GM12878 (cell line): ENCODE results near the gene PRPF6. TPM values are rescaled to one million over a fixed set of nuclear protein-coding genes. Genes with fewer than 3 reads are reported as not detected.

ENCODE experiments used
- CTCF ChIP-seq, 3 experiments: IDR thresholded peaks in 2 of 3; conservative IDR thresholded peaks in 1 of 3; 2 replicates each; pipeline ENCODE4 v1.5.1; 2011; ENCODE audit warnings: low read depth in 3 of 3, low read length in 3 of 3, mild to moderate bottlenecking in 3 of 3, control low read depth in 2 of 3, moderate library complexity in 2 of 3, inconsistent platforms in 1 of 3, mixed read lengths in 1 of 3; ENCODE audit not compliant: control insufficient read depth in 2 of 3, insufficient read depth in 1 of 3; ENCODE audit errors: extremely low read depth in 1 of 3
- DPF2 ChIP-seq: fragments of 450-650 bp; IDR thresholded peaks from 2 replicates; pipeline ENCODE4 v1.6.1; 2017; ENCODE audit warnings: mild to moderate bottlenecking
- E2F8 ChIP-seq: fragments of 450-650 bp; IDR thresholded peaks from 2 replicates; pipeline ENCODE4 v1.6.1; 2018; ENCODE audit warnings: mild to moderate bottlenecking, low read depth, moderate library complexity; ENCODE audit not compliant: partially characterized antibody
- IKZF1 ChIP-seq: fragments of 450-650 bp; conservative IDR thresholded peaks from 2 replicates; pipeline ENCODE4 v1.6.1; 2017; ENCODE audit warnings: antibody characterized with exemption, mild to moderate bottlenecking
- IRF4 ChIP-seq: IDR thresholded peaks from 2 replicates; pipeline ENCODE4 v1.6.1; 2011; ENCODE audit warnings: low read depth, low read length
- JUND ChIP-seq: IDR thresholded peaks from 2 replicates; pipeline ENCODE4 v1.6.1; 2012; ENCODE audit warnings: low read depth, mild to moderate bottlenecking, low read length, improper control_type of control experiment, moderate library complexity
- MAX ChIP-seq: IDR thresholded peaks from 2 replicates; pipeline ENCODE4 v1.6.1; 2012; ENCODE audit warnings: low read depth, low read length, improper control_type of control experiment
- MXI1 ChIP-seq: fragments of 150-350 bp; IDR thresholded peaks from 2 replicates; pipeline ENCODE4 v1.6.1; 2011; ENCODE audit warnings: low read depth, mild to moderate bottlenecking, inconsistent platforms, low read length, improper control_type of control experiment
- NBN ChIP-seq: fragments of 450-650 bp; IDR thresholded peaks from 2 replicates; pipeline ENCODE4 v1.6.1; 2016
- NR2F1 ChIP-seq: fragments of 450-650 bp; conservative IDR thresholded peaks from 2 replicates; pipeline ENCODE4 v1.6.1; 2017; ENCODE audit warnings: mild to moderate bottlenecking
- PKNOX1 ChIP-seq: fragments of 450-650 bp; IDR thresholded peaks from 2 replicates; pipeline ENCODE4 v1.6.1; 2016; ENCODE audit warnings: mild to moderate bottlenecking
- RCOR1 ChIP-seq: conservative IDR thresholded peaks from 2 replicates; pipeline ENCODE4 v1.6.1; 2012; ENCODE audit warnings: low read depth, low read length, improper control_type of control experiment
- SMAD5 ChIP-seq: IDR thresholded peaks from 2 replicates; pipeline ENCODE4 v1.6.1; 2016; ENCODE audit warnings: antibody characterized with exemption, low read depth
- TCF12 ChIP-seq: IDR thresholded peaks from 2 replicates; pipeline ENCODE4 v1.6.1; 2011; ENCODE audit warnings: low read depth, mild to moderate bottlenecking, low read length
- ZBTB33 ChIP-seq: fragments of 450-650 bp; IDR thresholded peaks from 2 replicates; pipeline ENCODE4 v1.6.1; 2017; ENCODE audit warnings: mild to moderate bottlenecking
- ZBTB4 ChIP-seq: fragments of 450-650 bp; formaldehyde crosslinking; IDR thresholded peaks from 2 replicates; pipeline ENCODE4 v1.4.0; 2022; ENCODE audit warnings: mild to moderate bottlenecking, moderate library complexity
- ZNF207 ChIP-seq: fragments of 450-650 bp; IDR thresholded peaks from 2 replicates; pipeline ENCODE4 v1.6.1; 2014; ENCODE audit warnings: antibody characterized with exemption, mild to moderate bottlenecking, borderline replicate concordance
- ZSCAN29 ChIP-seq: fragments of 450-650 bp; IDR thresholded peaks from 2 replicates; pipeline ENCODE4 v1.6.1; 2017; ENCODE audit warnings: mild to moderate bottlenecking, moderate library complexity
- polyA plus RNA-seq, 11 experiments: library from polyadenylated mRNA; depleted of rRNA in 4 of 11; unstranded in 6 of 11; stranded (reverse) in 5 of 11; fragments of >200 nt; fragmentation: Nextera tagmentation in 4 of 11; fragmentation: Illumina TruSeq in 1 of 11; extraction: Ambion mirVana in 4 of 11; extraction: Trizol in 1 of 11; gene quantifications; 1 replicate in 1 of 11; 2 replicates in 10 of 11; pipeline versions ENCODE4 v1.2.1 to v1.2.3, GENCODE V29; 2011 to 2016; ENCODE audit warnings: inconsistent platforms in 2 of 11, missing spikeins in 2 of 11, low read depth in 1 of 11
- total RNA-seq, 4 experiments: library from RNA; depleted of rRNA in 3 of 4; stranded (reverse); fragments of >200 nt in 3 of 4; fragmentation: Illumina TruSeq in 1 of 4; extraction: Trizol in 1 of 4; gene quantifications; 2 replicates each; pipeline versions ENCODE4 v1.2.1 to v1.2.3, GENCODE V29; 2013 to 2021

Gene PRPF6
- total and polyA plus RNA-seq, 10 of the 15 experiments (the other 5 are each of a cell fraction or from before 2014, with no cell fraction given) = 5.0 to 102 (median 71.3) TPM

- no peak for TF ChIP-seq ZBTB4 (CRISPR knock-in tag)
- 0 out of 2 replicates have a peak, but pooled peaks have one; percentile 23 for TF ChIP-seq NBN
- no peak for TF ChIP-seq CTCF (IDR thresholded peaks at IDR 0.05 in 2 of 3, conservative IDR thresholded peaks at IDR 0.05 in 1 of 3; ENCODE audit: control insufficient read depth in 2 of 3, extremely low read depth in 1 of 3, insufficient read depth in 1 of 3, low read depth in 3 of 3, low read length in 3 of 3)
- no peak for TF ChIP-seq E2F8
- TF ChIP-seq IKZF1 = peak; percentile 42
- 0 out of 2 replicates have a peak, but pooled peaks have one; percentile 21 for TF ChIP-seq TCF12
- no peak for TF ChIP-seq SMAD5
- no peak for TF ChIP-seq ZSCAN29
- TF ChIP-seq ZBTB33 = peak; percentile 54; the same call in 1 of the 2 replicates
- no peak for TF ChIP-seq JUND
- no peak for TF ChIP-seq ZNF207
- TF ChIP-seq MXI1 = no peak
- no peak for TF ChIP-seq MAX
- no peak for TF ChIP-seq RCOR1
- TF ChIP-seq PKNOX1 = no peak
- TF ChIP-seq NR2F1 = no peak
- 0 out of 2 replicates have a peak, but pooled peaks have one; percentile 45 for TF ChIP-seq DPF2
- no peak for TF ChIP-seq IRF4
These were observed 75.1 kb downstream of the PRPF6 start (continued) for GRCh38 chr20:64055893-64056638.
